ENCODE data around the gene ZFAND4. TPM values are rescaled to one million over a fixed set of nuclear protein-coding genes. Genes with fewer than 3 reads are reported as not detected.
"Not testable (repeated sequence)": the region's sequence is repeated elsewhere in the genome, so short reads cannot be mapped to it uniquely, and the experiment has no call there.

ZFAND4 gene
- total RNA-seq, 1 donor from 2014 or later: 21.9 TPM

- no peak overlapping the region for H3K9ac ChIP-seq (ENCODE audit: low read depth in 1 of 3, low read length in 3 of 3)
- no peak overlapping the region for H3K4me3 ChIP-seq (ENCODE audit: low read length in 3 of 3)
- no peaks in the 10 kb centered on the region for H3K9me3 ChIP-seq (ENCODE audit: control insufficient read depth in 3 of 3, low read length in 3 of 3)
- H3K27me3 ChIP-seq (ENCODE audit: control insufficient read depth in 3 of 3, insufficient read depth in 3 of 3, low read length in 3 of 3): peaks cover 8 to 23% (median 9%) of the 10 kb centered on the region in 3 donors
- H3K4me1 ChIP-seq (ENCODE audit: control insufficient read depth in 3 of 3, insufficient read depth in 3 of 3, low read length in 3 of 3): no peaks in the 10 kb centered on the region
- no peaks in the 10 kb centered on the region for H3K36me3 ChIP-seq (ENCODE audit: control insufficient read depth in 3 of 3, insufficient read depth in 3 of 3, low read length in 3 of 3)
- no peak overlapping the region for H3K27ac ChIP-seq (ENCODE audit: low read depth, low read length)
These were observed 69.7 kb downstream of the ZFAND4 start for GRCh38 chr10:45602836-45603235.

- Histone ChIP-seq H3K4me3 (ENCODE audit: low read length in 3 of 3) (no peak overlapping the region), H3K4me1 (ENCODE audit: control insufficient read depth in 3 of 3, insufficient read depth in 3 of 3, low read length in 3 of 3) (no peaks in the 10 kb centered on the region), H3K9ac (ENCODE audit: low read depth in 1 of 3, low read length in 3 of 3) (no peak overlapping the region), H3K9me3 (ENCODE audit: control insufficient read depth in 3 of 3, low read length in 3 of 3) (no peaks in the 10 kb centered on the region), H3K27me3 (ENCODE audit: control insufficient read depth in 3 of 3, insufficient read depth in 3 of 3, low read length in 3 of 3) (peaks cover 8 to 23% (median 9%) of the 10 kb centered on the region in 3 donors), H3K27ac (ENCODE audit: low read depth, low read length) (no peak overlapping the region), H3K36me3 (ENCODE audit: control insufficient read depth in 3 of 3, insufficient read depth in 3 of 3, low read length in 3 of 3) (no peaks in the 10 kb centered on the region)
These were observed 70.4 kb downstream of the ZFAND4 start for GRCh38 chr10:45602082-45602730.

GRCh38 chr10:45601254-45601930 lies 71.2 kb downstream of the ZFAND4 start:
- not testable (repeated sequence) for H3K9ac ChIP-seq (ENCODE audit: low read depth in 1 of 3, low read length in 3 of 3); H3K36me3 ChIP-seq (ENCODE audit: control insufficient read depth in 3 of 3, insufficient read depth in 3 of 3, low read length in 3 of 3); H3K9me3 ChIP-seq (ENCODE audit: control insufficient read depth in 3 of 3, low read length in 3 of 3); H3K4me1 ChIP-seq (ENCODE audit: control insufficient read depth in 3 of 3, insufficient read depth in 3 of 3, low read length in 3 of 3); H3K4me3 ChIP-seq (ENCODE audit: low read length in 3 of 3); H3K27ac ChIP-seq (ENCODE audit: low read depth, low read length)
- H3K27me3 ChIP-seq (ENCODE audit: control insufficient read depth in 3 of 3, insufficient read depth in 3 of 3, low read length in 3 of 3): peaks cover 8 to 23% (median 9%) of the 10 kb centered on the region in 3 donors

GRCh38 chr10:45600337-45601253 lies 72.0 kb downstream of the ZFAND4 start:
- H3K9me3 ChIP-seq (ENCODE audit: control insufficient read depth in 3 of 3, low read length in 3 of 3); H3K36me3 ChIP-seq (ENCODE audit: control insufficient read depth in 3 of 3, insufficient read depth in 3 of 3, low read length in 3 of 3); H3K27ac ChIP-seq (ENCODE audit: low read depth, low read length); H3K4me3 ChIP-seq (ENCODE audit: low read length in 3 of 3); H3K9ac ChIP-seq (ENCODE audit: low read depth in 1 of 3, low read length in 3 of 3); H3K4me1 ChIP-seq (ENCODE audit: control insufficient read depth in 3 of 3, insufficient read depth in 3 of 3, low read length in 3 of 3): not testable (repeated sequence)
- peaks cover 8 to 23% (median 9%) of the 10 kb centered on the region in 3 donors for H3K27me3 ChIP-seq (ENCODE audit: control insufficient read depth in 3 of 3, insufficient read depth in 3 of 3, low read length in 3 of 3)

- Histone ChIP-seq H3K27me3 (ENCODE audit: control insufficient read depth in 3 of 3, insufficient read depth in 3 of 3, low read length in 3 of 3) (peaks cover 8 to 23% (median 9%) of the 10 kb centered on the region in 3 donors), H3K4me3 (ENCODE audit: low read length in 3 of 3) (no peak overlapping the region), H3K9me3 (ENCODE audit: control insufficient read depth in 3 of 3, low read length in 3 of 3) (no peaks in the 10 kb centered on the region), H3K4me1 (ENCODE audit: control insufficient read depth in 3 of 3, insufficient read depth in 3 of 3, low read length in 3 of 3) (peaks cover 0 to 2% (median 0%) of the 10 kb centered on the region in 3 donors), H3K9ac (ENCODE audit: low read depth in 1 of 3, low read length in 3 of 3) (no peak overlapping the region), H3K36me3 (ENCODE audit: control insufficient read depth in 3 of 3, insufficient read depth in 3 of 3, low read length in 3 of 3) (no peaks in the 10 kb centered on the region), H3K27ac (ENCODE audit: low read depth, low read length) (no peak overlapping the region)
These were observed 72.9 kb downstream of the ZFAND4 start for GRCh38 chr10:45599646-45600045.

GRCh38 chr10:45599021-45599603 lies 73.5 kb downstream of the ZFAND4 start:
- no peaks in the 10 kb centered on the region for H3K36me3 ChIP-seq (ENCODE audit: control insufficient read depth in 3 of 3, insufficient read depth in 3 of 3, low read length in 3 of 3)
- H3K27me3 ChIP-seq (ENCODE audit: control insufficient read depth in 3 of 3, insufficient read depth in 3 of 3, low read length in 3 of 3): peaks cover 8 to 23% (median 9%) of the 10 kb centered on the region in 3 donors
- no peaks in the 10 kb centered on the region for H3K9me3 ChIP-seq (ENCODE audit: control insufficient read depth in 3 of 3, low read length in 3 of 3)
- H3K4me3 ChIP-seq (ENCODE audit: low read length in 3 of 3): no peak overlapping the region
- H3K27ac ChIP-seq (ENCODE audit: low read depth, low read length): no peak overlapping the region
- H3K9ac ChIP-seq (ENCODE audit: low read depth in 1 of 3, low read length in 3 of 3): no peak overlapping the region
- H3K4me1 ChIP-seq (ENCODE audit: control insufficient read depth in 3 of 3, insufficient read depth in 3 of 3, low read length in 3 of 3): peaks cover 0 to 2% (median under 1%) of the 10 kb centered on the region in 3 donors

GRCh38 chr10:45596526-45596925 lies 76.0 kb downstream of the ZFAND4 start:
- H3K9ac ChIP-seq (ENCODE audit: low read depth in 1 of 3, low read length in 3 of 3): no peak overlapping the region
- H3K9me3 ChIP-seq (ENCODE audit: control insufficient read depth in 3 of 3, low read length in 3 of 3): no peaks in the 10 kb centered on the region
- no peak overlapping the region for H3K4me3 ChIP-seq (ENCODE audit: low read length in 3 of 3)
- peaks cover 3 to 14% (median 8%) of the 10 kb centered on the region in 3 donors for H3K4me1 ChIP-seq (ENCODE audit: control insufficient read depth in 3 of 3, insufficient read depth in 3 of 3, low read length in 3 of 3)
- no peaks in the 10 kb centered on the region for H3K36me3 ChIP-seq (ENCODE audit: control insufficient read depth in 3 of 3, insufficient read depth in 3 of 3, low read length in 3 of 3)
- H3K27me3 ChIP-seq (ENCODE audit: control insufficient read depth in 3 of 3, insufficient read depth in 3 of 3, low read length in 3 of 3): peaks cover 8 to 18% (median 9%) of the 10 kb centered on the region in 3 donors
- no peak overlapping the region for H3K27ac ChIP-seq (ENCODE audit: low read depth, low read length)

GRCh38 chr10:45594276-45595157 lies 78.1 kb downstream of the ZFAND4 start:
- Histone ChIP-seq H3K27me3 (ENCODE audit: control insufficient read depth in 3 of 3, insufficient read depth in 3 of 3, low read length in 3 of 3) (peaks cover 0 to 5% (median 0%) of the 10 kb centered on the region in 3 donors), H3K9me3 (ENCODE audit: control insufficient read depth in 3 of 3, low read length in 3 of 3) (no peaks in the 10 kb centered on the region)

GRCh38 chr10:45593938-45594275 lies 78.7 kb downstream of the ZFAND4 start:
- H3K36me3 ChIP-seq (ENCODE audit: control insufficient read depth in 3 of 3, insufficient read depth in 3 of 3, low read length in 3 of 3): no peaks in the 10 kb centered on the region
- peaks cover 3 to 14% (median 8%) of the 10 kb centered on the region in 3 donors for H3K4me1 ChIP-seq (ENCODE audit: control insufficient read depth in 3 of 3, insufficient read depth in 3 of 3, low read length in 3 of 3)
- H3K4me3 ChIP-seq (ENCODE audit: low read length in 3 of 3): peak overlapping the region; percentile 76 to 99 (median 87)
- no peaks in the 10 kb centered on the region for H3K27me3 ChIP-seq (ENCODE audit: control insufficient read depth in 3 of 3, insufficient read depth in 3 of 3, low read length in 3 of 3)
- H3K9me3 ChIP-seq (ENCODE audit: control insufficient read depth in 3 of 3, low read length in 3 of 3): no peaks in the 10 kb centered on the region
- no peak overlapping the region for H3K27ac ChIP-seq (ENCODE audit: low read depth, low read length)
- peak overlapping the region; percentile 63 to 81 (median 80) for H3K9ac ChIP-seq (ENCODE audit: low read depth in 1 of 3, low read length in 3 of 3)

More at GRCh38 chr10:45594276-45595157, 78.1 kb downstream of the ZFAND4 start:
- Histone ChIP-seq H3K4me1 (ENCODE audit: control insufficient read depth in 3 of 3, insufficient read depth in 3 of 3, low read length in 3 of 3) (peaks cover 3 to 14% (median 8%) of the 10 kb centered on the region in 3 donors), H3K4me3 (ENCODE audit: low read length in 3 of 3) (peak overlapping the region; percentile 76 to 99 (median 87)), H3K27ac (ENCODE audit: low read depth, low read length) (no peak overlapping the region), H3K36me3 (ENCODE audit: control insufficient read depth in 3 of 3, insufficient read depth in 3 of 3, low read length in 3 of 3) (no peaks in the 10 kb centered on the region), H3K9ac (ENCODE audit: low read depth in 1 of 3, low read length in 3 of 3) (peak overlapping the region; percentile 63 to 81 (median 80))

All from skeletal muscle tissue (tissue), 4 donors.